Subcutaneous adipose tissue (tissue), 4 donors: Measurements from ENCODE around the gene SELENOM. TPM values are rescaled to one million over a fixed set of nuclear protein-coding genes. Genes with fewer than 3 reads are reported as not detected.

ENCODE experiments used
- total RNA-seq, 4 donors: library from RNA; depleted of rRNA; stranded (reverse); fragments of >200 nt; gene quantifications; one replicate each; pipeline ENCODE4 v1.1.0, GENCODE V29; 2016
- TF ChIP-seq, protein P1 (sequence below): fragments of 450-650 bp; IDR thresholded peaks from one replicate; pipeline ENCODE4 v1.5.1; 2016; ENCODE audit warnings: low read depth, mild to moderate bottlenecking, control low read depth, antibody characterized with exemption, moderate library complexity

Gene SELENOM
- total RNA-seq, 4 donors from 2014 or later = 226 to 360 (median 279) TPM

DNA sequence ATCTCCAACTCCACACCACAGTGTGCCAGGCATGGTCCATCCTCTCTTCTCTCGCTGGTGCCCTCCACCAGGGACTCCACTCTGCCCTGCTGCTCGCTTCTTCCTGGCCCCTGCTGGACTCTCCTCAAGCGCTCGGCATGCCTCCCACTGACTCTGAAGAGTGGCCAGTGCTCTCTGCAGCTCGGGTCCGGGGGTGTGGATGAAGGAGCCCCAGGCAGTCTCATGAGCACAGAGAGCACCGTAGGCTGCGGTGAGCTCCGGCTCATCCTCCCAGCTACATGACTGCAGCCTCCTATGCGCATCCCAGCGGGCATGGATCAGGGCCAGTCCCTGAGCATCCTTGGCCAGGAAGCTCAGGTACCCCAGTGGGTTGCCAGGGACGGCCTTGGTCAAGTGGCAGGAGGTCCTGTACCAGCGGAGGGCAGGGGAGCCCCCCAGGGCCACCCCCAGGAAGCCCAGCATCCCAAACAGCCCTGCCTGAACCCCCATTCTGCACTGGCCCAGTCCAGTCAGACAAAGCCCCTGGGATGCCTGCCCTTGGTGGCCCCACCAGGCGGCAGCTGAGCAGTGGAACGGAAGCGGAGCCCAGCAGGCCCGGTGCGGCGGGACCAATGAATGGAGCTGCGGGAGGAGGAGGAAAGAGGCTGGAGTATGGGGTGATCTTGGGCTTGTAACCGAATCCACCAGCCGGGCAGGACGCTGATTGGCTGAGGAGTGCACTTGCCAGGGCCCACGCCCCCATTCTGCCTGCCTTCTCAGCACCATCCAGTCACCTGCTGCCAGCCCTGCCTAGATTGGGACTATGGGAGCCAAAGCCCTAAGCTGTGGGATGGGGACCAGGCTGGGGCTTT, 32.7 kb upstream of the SELENOM start, which contains the start of gene PLA2G3:
TSS of gene PLA2G3 (minus strand) at position 643 of the 851 bp plus-strand sequence. CDS start at position 489, 154 bp downstream.
- TF ChIP-seq, protein P1, sequence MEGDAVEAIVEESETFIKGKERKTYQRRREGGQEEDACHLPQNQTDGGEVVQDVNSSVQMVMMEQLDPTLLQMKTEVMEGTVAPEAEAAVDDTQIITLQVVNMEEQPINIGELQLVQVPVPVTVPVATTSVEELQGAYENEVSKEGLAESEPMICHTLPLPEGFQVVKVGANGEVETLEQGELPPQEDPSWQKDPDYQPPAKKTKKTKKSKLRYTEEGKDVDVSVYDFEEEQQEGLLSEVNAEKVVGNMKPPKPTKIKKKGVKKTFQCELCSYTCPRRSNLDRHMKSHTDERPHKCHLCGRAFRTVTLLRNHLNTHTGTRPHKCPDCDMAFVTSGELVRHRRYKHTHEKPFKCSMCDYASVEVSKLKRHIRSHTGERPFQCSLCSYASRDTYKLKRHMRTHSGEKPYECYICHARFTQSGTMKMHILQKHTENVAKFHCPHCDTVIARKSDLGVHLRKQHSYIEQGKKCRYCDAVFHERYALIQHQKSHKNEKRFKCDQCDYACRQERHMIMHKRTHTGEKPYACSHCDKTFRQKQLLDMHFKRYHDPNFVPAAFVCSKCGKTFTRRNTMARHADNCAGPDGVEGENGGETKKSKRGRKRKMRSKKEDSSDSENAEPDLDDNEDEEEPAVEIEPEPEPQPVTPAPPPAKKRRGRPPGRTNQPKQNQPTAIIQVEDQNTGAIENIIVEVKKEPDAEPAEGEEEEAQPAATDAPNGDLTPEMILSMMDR = no peak

DNA sequence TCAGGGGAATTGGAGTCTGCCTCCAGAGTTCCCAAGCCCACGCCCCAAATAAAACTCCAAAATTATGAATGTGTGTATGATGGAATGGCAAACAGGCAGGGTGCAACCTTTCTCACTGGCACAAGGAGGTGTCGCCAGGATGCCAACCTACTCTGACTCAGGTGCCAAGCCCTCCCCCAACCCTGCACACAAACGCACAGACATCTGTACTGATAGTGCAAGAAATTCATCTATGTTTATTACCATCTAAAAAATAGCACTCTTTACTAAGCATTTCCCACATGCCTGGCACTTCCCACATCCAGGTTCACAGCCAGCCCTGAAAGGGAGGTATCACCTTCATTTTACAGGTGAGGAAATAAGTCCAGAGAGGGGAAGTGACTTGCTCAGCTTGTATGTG, 31.7 kb upstream of the SELENOM start:
- TF ChIP-seq, protein P1 = no peak

DNA sequence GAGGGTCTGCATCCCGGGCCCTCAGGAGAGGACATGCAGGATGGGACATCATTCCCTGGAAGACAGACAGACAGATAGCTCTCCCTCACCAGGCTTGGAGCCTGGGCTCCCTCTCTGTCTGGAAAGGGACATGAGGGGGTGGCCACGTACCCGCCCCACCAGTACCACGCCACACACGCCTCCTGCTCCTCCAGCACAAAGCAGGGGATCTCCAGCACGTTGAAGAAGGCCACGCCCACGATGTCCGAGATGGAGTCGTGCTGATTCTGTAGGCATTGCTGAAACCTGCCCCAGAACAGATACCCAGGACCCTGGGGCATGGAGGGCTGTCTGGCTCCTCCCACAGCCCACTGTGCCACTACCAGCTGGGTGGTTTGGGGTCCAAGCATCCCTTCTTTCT, 30.8 kb upstream of the SELENOM start:
- TF ChIP-seq, protein P1 = no peak

DNA sequence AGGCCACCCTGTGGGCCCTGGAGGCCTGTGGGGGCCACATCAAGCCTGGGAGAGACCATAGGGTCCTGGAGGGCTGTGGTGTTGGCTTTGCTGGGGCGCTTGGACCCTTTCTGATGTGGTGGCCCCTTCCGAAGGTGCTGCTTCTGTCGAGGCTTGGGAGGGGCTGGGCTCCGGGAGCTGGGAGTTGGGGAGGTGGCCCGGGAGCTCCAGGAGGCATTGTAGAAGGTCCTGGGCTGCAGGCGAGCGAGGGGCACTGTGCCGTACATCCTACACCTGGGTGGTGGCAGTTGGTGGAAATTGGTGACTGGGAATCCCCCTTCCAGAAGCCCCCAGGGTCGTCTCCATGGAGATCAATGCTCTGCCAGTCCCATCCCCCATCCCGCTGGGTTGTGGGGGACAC, 30.4 kb upstream of the SELENOM start:
- TF ChIP-seq, protein P1 = no peak

DNA sequence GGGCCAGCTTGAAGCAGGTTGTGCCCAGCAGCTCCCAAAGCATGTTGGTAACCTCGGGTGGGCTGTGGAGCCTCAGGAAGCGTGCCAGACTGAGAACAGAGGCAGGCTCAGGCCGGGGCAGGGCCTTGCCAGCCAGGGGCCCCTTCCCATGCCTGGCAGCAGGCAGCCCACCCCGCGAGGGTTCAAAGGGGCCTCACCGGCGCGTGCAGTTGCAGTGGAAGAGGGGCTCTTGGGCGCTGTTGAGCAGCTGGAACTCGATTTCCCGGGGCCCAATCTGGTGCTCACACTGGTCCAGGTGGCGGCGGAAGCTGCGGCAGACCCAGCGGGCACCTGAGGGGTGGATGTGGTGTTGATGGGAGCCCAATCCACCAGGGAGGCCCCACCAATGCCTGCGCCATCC, 29.3 kb upstream of the SELENOM start:
- TF ChIP-seq, protein P1 = no peak

DNA sequence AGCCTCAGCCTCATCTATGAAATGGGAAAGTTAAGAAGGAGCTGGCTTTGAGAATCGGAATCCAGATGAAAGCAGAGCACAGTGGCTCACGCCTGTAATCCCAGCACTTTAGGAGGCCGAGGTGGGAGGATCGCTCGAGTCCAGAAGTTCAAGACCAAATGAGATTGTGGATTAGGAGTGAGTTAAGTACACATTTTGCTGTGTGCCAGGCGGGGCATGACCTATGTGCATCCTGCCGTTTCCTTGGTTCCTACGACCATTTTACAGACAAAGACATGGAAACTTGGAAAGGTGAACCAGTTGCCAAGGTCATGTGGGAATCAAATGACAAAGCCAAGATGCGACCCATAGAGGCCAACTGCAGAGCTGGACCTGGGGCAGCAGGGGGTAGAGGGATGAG, 28.8 kb upstream of the SELENOM start:
- TF ChIP-seq, protein P1 = no peak

DNA sequence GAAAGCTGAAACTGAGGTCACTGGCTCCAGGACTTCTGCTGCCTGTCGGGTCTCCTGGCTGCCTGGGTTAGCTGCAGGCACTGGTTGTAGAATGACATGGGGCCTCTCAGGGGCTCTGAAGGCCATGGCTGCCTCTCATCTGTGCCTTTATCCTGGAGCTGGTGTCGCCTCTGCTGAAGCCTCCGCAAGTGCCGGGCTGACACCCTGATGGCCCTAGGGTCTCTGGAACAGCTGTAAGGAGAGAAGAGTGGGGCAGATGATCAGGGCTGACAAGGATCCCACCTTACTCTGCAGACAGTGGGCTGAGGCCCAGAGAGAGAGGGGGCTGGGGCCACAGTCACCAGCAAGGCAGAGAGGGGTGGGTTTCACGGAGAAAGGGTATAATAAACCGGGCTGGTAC, 28.3 kb upstream of the SELENOM start:
- TF ChIP-seq, protein P1 = no peak
